Caco-2 (cell line): ENCODE measurements around the gene AFF1. TPM values are rescaled to one million over a fixed set of nuclear protein-coding genes. Genes with fewer than 3 reads are reported as not detected.
"Not testable (repeated sequence)": the region's sequence is repeated elsewhere in the genome, so short reads cannot be mapped to it uniquely, and the experiment has no call there.

Experiments used
- BruUV-seq: library from RNA; stranded (reverse); fragments of 400-500 nt; replicated peaks from 2 replicates; lab custom pipeline; 2021; lab: Mats Ljungman, UMichigan
- CTCF ChIA-PET: fragments of 300-600 bp; sonication (Branson Sonifier 250); formaldehyde crosslinking; loops from one replicate; lab custom pipeline; 2022; ENCODE audit warnings: antibody characterized with exemption; lab: Charles Lee
- POLR2A ChIA-PET: fragments of 300-600 bp; sonication (Branson Sonifier 250); formaldehyde crosslinking; loops from one replicate; lab custom pipeline; 2022; ENCODE audit warnings: antibody characterized with exemption; lab: Charles Lee
- DNase-seq, 2 experiments: peaks; one replicate each; pipeline versions ENCODE4 v3.0.0 to v3.0.0-alpha.2; 2020 to 2022
- H3K27me3 ChIP-seq: replicated peaks from 2 replicates; pipeline ENCODE4 v1.6.0; 2011; ENCODE audit warnings: low read length; ENCODE audit not compliant: control insufficient read depth, insufficient read depth
- H3K36me3 ChIP-seq: 2 replicates; pipeline ENCODE4 v1.5.1; 2011; ENCODE audit warnings: low read length; ENCODE audit not compliant: control insufficient read depth, insufficient read depth
- H3K4me1 ChIP-seq: fragments of 250-450 bp; sonication (Bioruptor Pico); 2 replicates; pipeline ENCODE4 v1.5.1; 2020; ENCODE audit warnings: mild to moderate bottlenecking
- H3K4me3 ChIP-seq: 2 replicates; pipeline ENCODE4 v1.5.1; 2011; ENCODE audit warnings: low read depth, mild to moderate bottlenecking, control low read depth, low read length
- H3K9me3 ChIP-seq: fragments of 250-450 bp; sonication (Bioruptor Pico); 2 replicates; pipeline ENCODE4 v1.5.1; 2020; ENCODE audit warnings: mild to moderate bottlenecking, moderate library complexity
- H3K27ac Mint-ChIP-seq: one replicate; pipeline ENCODE4 v1.8.0; 2022; ENCODE audit warnings: mixed read lengths; ENCODE audit not compliant: unreplicated experiment
- H3K27me3 Mint-ChIP-seq: one replicate; pipeline ENCODE4 v1.8.0; 2022; ENCODE audit warnings: mixed read lengths; ENCODE audit not compliant: insufficient read depth, unreplicated experiment
- H3K36me3 Mint-ChIP-seq: one replicate; pipeline ENCODE4 v1.8.0; 2022; ENCODE audit warnings: mild to moderate bottlenecking, mixed read lengths; ENCODE audit not compliant: insufficient read depth, unreplicated experiment
- H3K4me1 Mint-ChIP-seq: one replicate; pipeline ENCODE4 v1.8.0; 2022; ENCODE audit warnings: low read depth, mixed read lengths; ENCODE audit not compliant: unreplicated experiment
- H3K4me3 Mint-ChIP-seq: one replicate; pipeline ENCODE4 v1.8.0; 2022; ENCODE audit warnings: mild to moderate bottlenecking, moderate library complexity, mixed read lengths; ENCODE audit not compliant: unreplicated experiment
- H3K9me3 Mint-ChIP-seq: one replicate; pipeline ENCODE4 v1.8.0; 2022; ENCODE audit warnings: mixed read lengths; ENCODE audit not compliant: unreplicated experiment
- CTCF ChIP-seq, 2 experiments: fragments of 200-600 bp in 1 of 2; IDR thresholded peaks; 1 replicate in 1 of 2; 2 replicates in 1 of 2; pipeline versions ENCODE4 v1.5.1 to v1.8.0; 2011 to 2022; ENCODE audit warnings: antibody characterized with exemption in 1 of 2, control low read depth in 1 of 2, inconsistent platforms in 1 of 2, low read depth in 1 of 2, low read length in 1 of 2, mild to moderate bottlenecking in 1 of 2, moderate library complexity in 1 of 2; ENCODE audit not compliant: insufficient read depth in 1 of 2, severe bottlenecking in 1 of 2, unreplicated experiment in 1 of 2
- intact Hi-C: fragments of 100-400 bp; cut with micrococcal nuclease; formaldehyde crosslinking; loops from one replicate; pipeline ENCODE4 v1.10.0; 2022; ENCODE audit not compliant: unreplicated experiment
- total RNA-seq: library from RNA; stranded (reverse); gene quantifications from 2 replicates; pipeline ENCODE4 v1.2.3, GENCODE V29; 2022

AFF1 gene
- total RNA-seq, 1 experiment from 2014 or later: 48.3 TPM

GRCh38 chr4:87012265-87012953, 77.6 kb downstream of the AFF1 start:
- no peak for TF ChIP-seq CTCF (IDR thresholded peaks at IDR 0.05; ENCODE audit: insufficient read depth in 1 of 2, low read depth in 1 of 2, low read length in 1 of 2, severe bottlenecking in 1 of 2, unreplicated experiment in 1 of 2)
- ChIA-PET CTCF (interaction anchor here (0.6 to 1.8 kb wide), 4 partner anchors 79 to 217 kb away, joined by 3 to 10 read pairs (median 6); no protein-coding TSS in a partner anchor), POLR2A (interaction anchor here (0.7 to 1.5 kb wide), 4 partner anchors 9 to 78 kb away, joined by 4 to 12 read pairs (median 4); partner anchors contain the start of gene AFF1)
- H3K27me3 ChIP-seq: no peaks in the 10 kb centered on the region
- Mint-ChIP-seq H3K27me3 (no peaks in the 10 kb centered on the region), H3K9me3 (no peaks in the 10 kb centered on the region), H3K36me3 (peaks cover 8% of the 10 kb centered on the region), H3K4me3 (peak overlapping the region; percentile 61), H3K27ac (peak overlapping the region; percentile 60), H3K4me1 (peaks cover 23% of the 10 kb centered on the region)
- BruUV-seq: no TSS peak
- peaks cover 71% of the 10 kb centered on the region for H3K4me1 ChIP-seq
- intact Hi-C loops: loop anchor here (1.0 kb wide), 2 partner anchors 13 to 77 kb away; no protein-coding TSS in a partner anchor
- peak overlapping the region; percentile 5; the same call in 1 of the 2 replicates for H3K4me3 ChIP-seq
- H3K36me3 ChIP-seq: no peaks in the 10 kb centered on the region
- no peaks in the 10 kb centered on the region for H3K9me3 ChIP-seq
- DNase-seq: peak; percentile 72 to 77

- CTCF ChIA-PET: interaction anchor here (0.6 to 1.1 kb wide), 2 partner anchors 79 to 216 kb away, joined by 3 to 5 read pairs; no protein-coding TSS in a partner anchor
- peak overlapping the region; percentile 60 for H3K27ac Mint-ChIP-seq
- BruUV-seq, H3K27me3 ChIP-seq, H3K9me3 Mint-ChIP-seq, H3K9me3 ChIP-seq, DNase-seq, H3K36me3 Mint-ChIP-seq, H3K36me3 ChIP-seq, H3K27me3 Mint-ChIP-seq: not testable (repeated sequence)
- POLR2A ChIA-PET: interaction anchor here (0.7 to 0.8 kb wide), 2 partner anchors 72 to 78 kb away, joined by 4 to 10 read pairs; partner anchors contain the start of gene AFF1
- intact Hi-C loops: loop anchor here (1.0 kb wide), 2 partner anchors 12 to 76 kb away; no protein-coding TSS in a partner anchor
- peak overlapping the region; percentile 61 for H3K4me3 Mint-ChIP-seq
- H3K4me1 Mint-ChIP-seq: peaks cover 19% of the 10 kb centered on the region
- peaks cover 76% of the 10 kb centered on the region for H3K4me1 ChIP-seq
- peak overlapping the region; percentile 5 for H3K4me3 ChIP-seq
These were observed 78.1 kb downstream of the AFF1 start for GRCh38 chr4:87012954-87013308.

- Histone ChIP-seq H3K4me1 (peaks cover 76% of the 10 kb centered on the region), H3K9me3 (no peaks in the 10 kb centered on the region), H3K36me3 (no peaks in the 10 kb centered on the region), H3K27me3 (no peaks in the 10 kb centered on the region), H3K4me3 (no peak overlapping the region)
- Mint-ChIP-seq H3K36me3 (peaks cover 7% of the 10 kb centered on the region), H3K27me3 (no peaks in the 10 kb centered on the region), H3K9me3 (no peaks in the 10 kb centered on the region), H3K27ac (peak overlapping the region; percentile 60), H3K4me3 (peak overlapping the region; percentile 61), H3K4me1 (peaks cover 26% of the 10 kb centered on the region)
- DNase-seq: no peak
- ChIA-PET POLR2A (interaction anchor here (0.6 to 1.2 kb wide), 2 partner anchors 43 to 78 kb away, joined by 3 read pairs; no protein-coding TSS in a partner anchor), CTCF (no interaction called here)
- no peak for TF ChIP-seq CTCF (IDR thresholded peaks at IDR 0.05; ENCODE audit: insufficient read depth in 1 of 2, low read depth in 1 of 2, low read length in 1 of 2, severe bottlenecking in 1 of 2, unreplicated experiment in 1 of 2)
- intact Hi-C loops: no loop called here
- no TSS peak for BruUV-seq
These were observed 79.5 kb downstream of the AFF1 start for GRCh38 chr4:87014284-87014782.
